SK-N-SH treated with all-trans-retinoic acid at 6 μM for 48 hours (cell line): ENCODE measurements around the gene DOCK9.

ENCODE experiments used
- ATAC-seq: fragments of 200-7000 bp; cut with Tn5 transposase; 3 replicates; pipeline ENCODE4 v1.9.1; 2020; ENCODE audit warnings: mild to moderate bottlenecking, moderate library complexity
- ARNTL ChIP-seq: fragments of 450-650 bp; formaldehyde crosslinking; IDR thresholded peaks from 2 replicates; pipeline ENCODE4 v1.5.0; 2020; ENCODE audit warnings: low read depth, mild to moderate bottlenecking, moderate library complexity, borderline replicate concordance
- BACH2 ChIP-seq: fragments of 250-450 bp; sonication (Bioruptor Pico); IDR thresholded peaks from 2 replicates; pipeline ENCODE4 v1.9.0; 2021; ENCODE audit warnings: mild to moderate bottlenecking, borderline replicate concordance
- CSDC2 ChIP-seq: fragments of 250-450 bp; sonication (Bioruptor Pico); IDR thresholded peaks from 2 replicates; pipeline ENCODE4 v1.5.0; 2020; ENCODE audit warnings: mild to moderate bottlenecking, moderate library complexity
- ESRRG ChIP-seq: fragments of 250-450 bp; sonication (Bioruptor Pico); IDR thresholded peaks from 2 replicates; pipeline ENCODE4 v1.6.1; 2021; ENCODE audit warnings: mild to moderate bottlenecking
- GLIS3 ChIP-seq: fragments of 250-450 bp; sonication (Bioruptor Pico); IDR thresholded peaks from 2 replicates; pipeline ENCODE4 v1.5.0; 2020; ENCODE audit warnings: mild to moderate bottlenecking, moderate library complexity
- ISL1 ChIP-seq: fragments of 250-450 bp; sonication (Bioruptor Pico); IDR thresholded peaks from 2 replicates; pipeline ENCODE4 v2.1.2; 2022; ENCODE audit warnings: mild to moderate bottlenecking, moderate library complexity
- OSR1 ChIP-seq: fragments of 250-450 bp; sonication (Bioruptor Pico); IDR thresholded peaks from 2 replicates; pipeline ENCODE4 v1.8.0; 2022; ENCODE audit warnings: moderate library complexity, mild to moderate bottlenecking, inconsistent platforms
- PPARA ChIP-seq: fragments of 250-450 bp; sonication (Bioruptor Pico); IDR thresholded peaks from 2 replicates; pipeline ENCODE4 v1.5.0; 2020; ENCODE audit warnings: mild to moderate bottlenecking, borderline replicate concordance
- RARB ChIP-seq: fragments of 250-450 bp; sonication (Bioruptor Pico); IDR thresholded peaks from 2 replicates; pipeline ENCODE4 v1.8.0; 2021; ENCODE audit warnings: mild to moderate bottlenecking, moderate library complexity
- SNAI2 ChIP-seq: fragments of 250-450 bp; sonication (Bioruptor Pico); IDR thresholded peaks from 2 replicates; pipeline ENCODE4 v1.5.0; 2020; ENCODE audit warnings: mild to moderate bottlenecking, moderate library complexity
- TCF4 ChIP-seq: fragments of 250-450 bp; sonication (Bioruptor Pico); IDR thresholded peaks from 2 replicates; pipeline ENCODE4 v1.8.0; 2021; ENCODE audit warnings: mild to moderate bottlenecking, moderate library complexity, borderline replicate concordance
- TOX ChIP-seq: fragments of 250-450 bp; sonication (Bioruptor Pico); IDR thresholded peaks from 2 replicates; pipeline ENCODE4 v1.8.0; 2021; ENCODE audit warnings: mild to moderate bottlenecking, moderate library complexity, borderline replicate concordance
- ZC3H10 ChIP-seq: fragments of 250-450 bp; sonication (Bioruptor Pico); IDR thresholded peaks from 2 replicates; pipeline ENCODE4 v1.5.1; 2021; ENCODE audit warnings: mild to moderate bottlenecking, moderate library complexity
- ZFP3 ChIP-seq: fragments of 250-450 bp; sonication (Bioruptor Pico); IDR thresholded peaks from 2 replicates; pipeline ENCODE4 v1.5.0; 2020; ENCODE audit warnings: mild to moderate bottlenecking, moderate library complexity
- ZFP30 ChIP-seq: fragments of 450-650 bp; formaldehyde crosslinking; IDR thresholded peaks from 2 replicates; pipeline ENCODE4 v1.5.0; 2022; ENCODE audit warnings: mild to moderate bottlenecking, moderate library complexity
- ZNF565 ChIP-seq: fragments of 450-650 bp; formaldehyde crosslinking; conservative IDR thresholded peaks from 2 replicates; pipeline ENCODE4 v1.5.0; 2020; ENCODE audit warnings: low read depth, mild to moderate bottlenecking, moderate library complexity
- ZNF70 ChIP-seq: fragments of 450-650 bp; formaldehyde crosslinking; IDR thresholded peaks from 2 replicates; pipeline ENCODE4 v1.5.0; 2020; ENCODE audit warnings: mild to moderate bottlenecking, moderate library complexity
- ZNF8 ChIP-seq: fragments of 450-650 bp; formaldehyde crosslinking; IDR thresholded peaks from 2 replicates; pipeline ENCODE4 v1.5.0; 2020; ENCODE audit warnings: mild to moderate bottlenecking, moderate library complexity
- TF ChIP-seq, protein P1 (sequence below): fragments of 250-450 bp; sonication (Bioruptor Pico); IDR thresholded peaks from 2 replicates; pipeline ENCODE4 v1.5.0; 2020; ENCODE audit warnings: mild to moderate bottlenecking, moderate library complexity
- TF ChIP-seq, protein P2 (sequence below): fragments of 250-450 bp; sonication (Bioruptor Pico); IDR thresholded peaks from 2 replicates; pipeline ENCODE4 v1.5.1; 2020; ENCODE audit warnings: low read depth, mild to moderate bottlenecking, moderate library complexity
- TF ChIP-seq, protein P3 (sequence below): fragments of 250-450 bp; sonication (Bioruptor Pico); IDR thresholded peaks from 2 replicates; pipeline ENCODE4 v1.8.0; 2021; ENCODE audit warnings: low read depth, mild to moderate bottlenecking, moderate library complexity, borderline replicate concordance
- TF ChIP-seq, protein P4 (sequence below): fragments of 250-450 bp; sonication (Bioruptor Pico); IDR thresholded peaks from 2 replicates; pipeline ENCODE4 v1.5.1; 2021; ENCODE audit warnings: mild to moderate bottlenecking, moderate library complexity
- TF ChIP-seq, protein P5 (sequence below): fragments of 250-450 bp; sonication (Bioruptor Pico); IDR thresholded peaks from 2 replicates; pipeline ENCODE4 v1.8.0; 2020; ENCODE audit warnings: mild to moderate bottlenecking, moderate library complexity, borderline replicate concordance

Gene DOCK9

DNA sequence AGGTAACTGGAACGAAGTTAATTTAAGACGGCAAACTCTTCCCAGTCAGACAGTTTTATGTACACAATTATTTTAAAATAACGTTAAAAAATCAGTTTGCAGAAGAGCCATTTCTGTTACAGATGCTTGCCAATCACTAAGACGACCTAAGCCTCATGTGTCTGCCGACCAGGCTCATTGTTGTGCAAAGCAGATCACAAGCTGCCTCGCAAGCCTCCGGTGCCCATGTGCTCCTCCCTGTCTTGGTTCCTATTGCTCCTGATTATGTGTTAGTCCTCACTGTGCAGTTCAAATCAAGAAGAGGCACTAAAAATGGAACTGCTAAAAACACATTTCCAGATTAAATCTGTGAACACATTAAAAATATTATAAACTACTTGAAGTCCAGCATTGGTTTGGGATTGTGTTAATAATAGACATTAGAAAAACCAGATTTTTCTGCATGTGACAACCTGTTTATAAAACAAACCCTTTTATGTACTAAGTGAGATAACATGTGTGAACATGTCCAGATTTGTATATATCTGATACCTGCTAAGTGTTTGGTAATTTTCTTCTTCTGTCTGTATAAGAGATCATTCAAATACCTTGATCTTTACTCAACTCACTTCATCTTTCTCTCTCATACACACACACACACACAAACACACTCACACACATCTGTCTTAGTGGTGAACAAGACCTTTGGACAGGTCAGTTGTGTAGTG, 143.5 kb downstream of the DOCK9 start:
- TF ChIP-seq ZFP3 (CRISPR knock-in tag), result no peak
- TF ChIP-seq PPARA (CRISPR knock-in tag), result no peak
- TF ChIP-seq, all 23 proteins: peak for 0
- ATAC-seq, result no peak

DNA sequence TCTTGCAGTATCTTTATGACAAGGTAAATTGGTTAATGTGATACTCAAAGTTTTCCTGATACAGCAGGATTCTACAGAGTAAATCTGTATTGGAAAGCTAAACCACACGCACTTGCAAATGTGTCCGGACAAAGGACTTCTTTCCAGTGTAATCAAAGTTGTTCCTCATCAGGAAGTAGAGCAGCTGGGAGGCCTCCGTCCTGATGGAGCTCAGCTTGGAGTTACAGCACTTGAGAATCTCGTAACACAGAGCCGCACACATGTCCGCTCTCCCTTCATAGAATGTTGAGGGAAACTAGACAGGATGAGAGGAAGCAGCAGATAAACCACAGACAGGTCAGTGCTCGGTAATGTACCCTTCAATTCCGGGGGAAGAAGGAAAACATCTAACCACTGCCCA, 146.6 kb downstream of the DOCK9 start:
- TF ChIP-seq ISL1 (no peak), TCF4 (CRISPR knock-in tag) (no peak), ZC3H10 (CRISPR knock-in tag) (no peak), RARB (CRISPR knock-in tag) (no peak), PPARA (CRISPR knock-in tag) (no peak), CSDC2 (CRISPR knock-in tag) (no peak), TOX (CRISPR knock-in tag) (no peak), ZNF70 (CRISPR knock-in tag) (no peak), ESRRG (CRISPR knock-in tag) (no peak), ZFP30 (CRISPR knock-in tag) (no peak), OSR1 (CRISPR knock-in tag) (no peak), SNAI2 (CRISPR knock-in tag) (no peak)
- TF ChIP-seq, protein P1, sequence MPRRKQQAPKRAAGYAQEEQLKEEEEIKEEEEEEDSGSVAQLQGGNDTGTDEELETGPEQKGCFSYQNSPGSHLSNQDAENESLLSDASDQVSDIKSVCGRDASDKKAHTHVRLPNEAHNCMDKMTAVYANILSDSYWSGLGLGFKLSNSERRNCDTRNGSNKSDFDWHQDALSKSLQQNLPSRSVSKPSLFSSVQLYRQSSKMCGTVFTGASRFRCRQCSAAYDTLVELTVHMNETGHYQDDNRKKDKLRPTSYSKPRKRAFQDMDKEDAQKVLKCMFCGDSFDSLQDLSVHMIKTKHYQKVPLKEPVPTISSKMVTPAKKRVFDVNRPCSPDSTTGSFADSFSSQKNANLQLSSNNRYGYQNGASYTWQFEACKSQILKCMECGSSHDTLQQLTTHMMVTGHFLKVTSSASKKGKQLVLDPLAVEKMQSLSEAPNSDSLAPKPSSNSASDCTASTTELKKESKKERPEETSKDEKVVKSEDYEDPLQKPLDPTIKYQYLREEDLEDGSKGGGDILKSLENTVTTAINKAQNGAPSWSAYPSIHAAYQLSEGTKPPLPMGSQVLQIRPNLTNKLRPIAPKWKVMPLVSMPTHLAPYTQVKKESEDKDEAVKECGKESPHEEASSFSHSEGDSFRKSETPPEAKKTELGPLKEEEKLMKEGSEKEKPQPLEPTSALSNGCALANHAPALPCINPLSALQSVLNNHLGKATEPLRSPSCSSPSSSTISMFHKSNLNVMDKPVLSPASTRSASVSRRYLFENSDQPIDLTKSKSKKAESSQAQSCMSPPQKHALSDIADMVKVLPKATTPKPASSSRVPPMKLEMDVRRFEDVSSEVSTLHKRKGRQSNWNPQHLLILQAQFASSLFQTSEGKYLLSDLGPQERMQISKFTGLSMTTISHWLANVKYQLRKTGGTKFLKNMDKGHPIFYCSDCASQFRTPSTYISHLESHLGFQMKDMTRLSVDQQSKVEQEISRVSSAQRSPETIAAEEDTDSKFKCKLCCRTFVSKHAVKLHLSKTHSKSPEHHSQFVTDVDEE (CRISPR knock-in tag), result no peak
- TF ChIP-seq, protein P2, sequence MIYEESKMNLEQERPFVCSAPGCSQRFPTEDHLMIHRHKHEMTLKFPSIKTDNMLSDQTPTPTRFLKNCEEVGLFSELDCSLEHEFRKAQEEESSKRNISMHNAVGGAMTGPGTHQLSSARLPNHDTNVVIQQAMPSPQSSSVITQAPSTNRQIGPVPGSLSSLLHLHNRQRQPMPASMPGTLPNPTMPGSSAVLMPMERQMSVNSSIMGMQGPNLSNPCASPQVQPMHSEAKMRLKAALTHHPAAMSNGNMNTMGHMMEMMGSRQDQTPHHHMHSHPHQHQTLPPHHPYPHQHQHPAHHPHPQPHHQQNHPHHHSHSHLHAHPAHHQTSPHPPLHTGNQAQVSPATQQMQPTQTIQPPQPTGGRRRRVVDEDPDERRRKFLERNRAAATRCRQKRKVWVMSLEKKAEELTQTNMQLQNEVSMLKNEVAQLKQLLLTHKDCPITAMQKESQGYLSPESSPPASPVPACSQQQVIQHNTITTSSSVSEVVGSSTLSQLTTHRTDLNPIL, result no peak
- ATAC-seq, result no peak

DNA sequence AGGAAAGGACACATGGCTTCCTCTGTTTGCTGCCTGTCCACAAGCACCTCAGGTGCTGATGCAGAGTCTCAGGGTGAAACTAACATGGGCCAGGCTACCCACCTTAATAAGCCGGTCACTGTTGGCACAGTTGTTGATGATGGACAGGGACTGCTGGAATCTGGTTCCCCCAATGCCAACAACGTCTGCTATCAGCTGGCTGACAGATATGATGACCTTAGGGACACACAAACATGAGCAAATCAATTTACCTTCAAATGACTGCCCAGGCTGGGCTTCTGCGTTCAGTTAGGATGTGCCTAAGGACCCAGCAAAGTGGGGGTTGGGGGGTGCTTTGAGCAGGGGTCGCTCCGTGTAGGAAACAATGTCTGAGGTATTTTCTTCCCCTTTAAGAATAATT, 148.3 kb downstream of the DOCK9 start:
- ATAC-seq, result no peak

More for the DNA sequence above, 148.3 kb downstream of the DOCK9 start:
- TF ChIP-seq ZC3H10 (CRISPR knock-in tag), result no peak
- TF ChIP-seq, protein P3, sequence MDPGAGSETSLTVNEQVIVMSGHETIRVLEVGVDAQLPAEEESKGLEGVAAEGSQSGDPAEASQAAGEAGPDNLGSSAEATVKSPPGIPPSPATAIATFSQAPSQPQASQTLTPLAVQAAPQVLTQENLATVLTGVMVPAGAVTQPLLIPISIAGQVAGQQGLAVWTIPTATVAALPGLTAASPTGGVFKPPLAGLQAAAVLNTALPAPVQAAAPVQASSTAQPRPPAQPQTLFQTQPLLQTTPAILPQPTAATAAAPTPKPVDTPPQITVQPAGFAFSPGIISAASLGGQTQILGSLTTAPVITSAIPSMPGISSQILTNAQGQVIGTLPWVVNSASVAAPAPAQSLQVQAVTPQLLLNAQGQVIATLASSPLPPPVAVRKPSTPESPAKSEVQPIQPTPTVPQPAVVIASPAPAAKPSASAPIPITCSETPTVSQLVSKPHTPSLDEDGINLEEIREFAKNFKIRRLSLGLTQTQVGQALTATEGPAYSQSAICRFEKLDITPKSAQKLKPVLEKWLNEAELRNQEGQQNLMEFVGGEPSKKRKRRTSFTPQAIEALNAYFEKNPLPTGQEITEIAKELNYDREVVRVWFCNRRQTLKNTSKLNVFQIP, result no peak
- no peak for TF ChIP-seq ISL1
- no peak for TF ChIP-seq BACH2 (CRISPR knock-in tag)
- no peak for TF ChIP-seq ZNF565 (CRISPR knock-in tag)
- TF ChIP-seq GLIS3 (CRISPR knock-in tag), result no peak
- no peak for TF ChIP-seq ARNTL (CRISPR knock-in tag)
- no peak for TF ChIP-seq CSDC2 (CRISPR knock-in tag)
- TF ChIP-seq ZNF8 (CRISPR knock-in tag), result no peak
- no peak for TF ChIP-seq SNAI2 (CRISPR knock-in tag)
- TF ChIP-seq, protein P4, sequence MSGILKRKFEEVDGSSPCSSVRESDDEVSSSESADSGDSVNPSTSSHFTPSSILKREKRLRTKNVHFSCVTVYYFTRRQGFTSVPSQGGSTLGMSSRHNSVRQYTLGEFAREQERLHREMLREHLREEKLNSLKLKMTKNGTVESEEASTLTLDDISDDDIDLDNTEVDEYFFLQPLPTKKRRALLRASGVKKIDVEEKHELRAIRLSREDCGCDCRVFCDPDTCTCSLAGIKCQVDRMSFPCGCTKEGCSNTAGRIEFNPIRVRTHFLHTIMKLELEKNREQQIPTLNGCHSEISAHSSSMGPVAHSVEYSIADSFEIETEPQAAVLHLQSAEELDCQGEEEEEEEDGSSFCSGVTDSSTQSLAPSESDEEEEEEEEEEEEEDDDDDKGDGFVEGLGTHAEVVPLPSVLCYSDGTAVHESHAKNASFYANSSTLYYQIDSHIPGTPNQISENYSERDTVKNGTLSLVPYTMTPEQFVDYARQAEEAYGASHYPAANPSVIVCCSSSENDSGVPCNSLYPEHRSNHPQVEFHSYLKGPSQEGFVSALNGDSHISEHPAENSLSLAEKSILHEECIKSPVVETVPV (CRISPR knock-in tag), result no peak
- no peak for TF ChIP-seq RARB (CRISPR knock-in tag)
- TF ChIP-seq PPARA (CRISPR knock-in tag), result no peak
- TF ChIP-seq ESRRG (CRISPR knock-in tag), result no peak
- TF ChIP-seq, protein P1 (CRISPR knock-in tag), result no peak
- TF ChIP-seq, protein P5, sequence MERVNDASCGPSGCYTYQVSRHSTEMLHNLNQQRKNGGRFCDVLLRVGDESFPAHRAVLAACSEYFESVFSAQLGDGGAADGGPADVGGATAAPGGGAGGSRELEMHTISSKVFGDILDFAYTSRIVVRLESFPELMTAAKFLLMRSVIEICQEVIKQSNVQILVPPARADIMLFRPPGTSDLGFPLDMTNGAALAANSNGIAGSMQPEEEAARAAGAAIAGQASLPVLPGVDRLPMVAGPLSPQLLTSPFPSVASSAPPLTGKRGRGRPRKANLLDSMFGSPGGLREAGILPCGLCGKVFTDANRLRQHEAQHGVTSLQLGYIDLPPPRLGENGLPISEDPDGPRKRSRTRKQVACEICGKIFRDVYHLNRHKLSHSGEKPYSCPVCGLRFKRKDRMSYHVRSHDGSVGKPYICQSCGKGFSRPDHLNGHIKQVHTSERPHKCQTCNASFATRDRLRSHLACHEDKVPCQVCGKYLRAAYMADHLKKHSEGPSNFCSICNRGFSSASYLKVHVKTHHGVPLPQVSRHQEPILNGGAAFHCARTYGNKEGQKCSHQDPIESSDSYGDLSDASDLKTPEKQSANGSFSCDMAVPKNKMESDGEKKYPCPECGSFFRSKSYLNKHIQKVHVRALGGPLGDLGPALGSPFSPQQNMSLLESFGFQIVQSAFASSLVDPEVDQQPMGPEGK, result no peak
- TF ChIP-seq ZFP3 (CRISPR knock-in tag), result no peak
- no peak for TF ChIP-seq TCF4 (CRISPR knock-in tag)
